Progenitor cell of endocrine pancreas (in vitro differentiated cells): ENCODE data around the gene ANXA8L1. TPM values are rescaled to one million over a fixed set of nuclear protein-coding genes. Genes with fewer than 3 reads are reported as not detected.
"Not testable (repeated sequence)": the region's sequence is repeated elsewhere in the genome, so short reads cannot be mapped to it uniquely, and the experiment has no call there.

Source experiments
- DNase-seq: peaks from one replicate; pipeline ENCODE4 v3.0.0; 2021; ENCODE audit warnings: low spot score; ENCODE audit not compliant: unreplicated experiment
- H3K27ac Mint-ChIP-seq: 2 replicates; pipeline ENCODE4 v1.8.0; 2021; ENCODE audit warnings: mild to moderate bottlenecking, moderate library complexity, mixed read lengths
- H3K27me3 Mint-ChIP-seq: 2 replicates; pipeline ENCODE4 v1.8.0; 2021; ENCODE audit warnings: mixed read lengths
- H3K36me3 Mint-ChIP-seq: 2 replicates; pipeline ENCODE4 v1.8.0; 2022; ENCODE audit warnings: mixed read lengths; ENCODE audit not compliant: insufficient read depth
- H3K4me1 Mint-ChIP-seq: 2 replicates; pipeline ENCODE4 v1.8.0; 2021; ENCODE audit warnings: low read depth, mixed read lengths
- H3K4me3 Mint-ChIP-seq: 2 replicates; pipeline ENCODE4 v1.8.0; 2021; ENCODE audit warnings: low read depth, mild to moderate bottlenecking, moderate library complexity, mixed read lengths
- H3K9me3 Mint-ChIP-seq: 2 replicates; pipeline ENCODE4 v1.8.0; 2021; ENCODE audit warnings: low read depth, mixed read lengths
- long read RNA-seq: library from polyadenylated mRNA; unstranded; transcript quantifications from one replicate; pipeline ENCODE4 v2.0.0, GENCODE V29; 2020
- total RNA-seq: library from RNA; stranded (reverse); gene quantifications from 2 replicates; pipeline ENCODE4 v1.2.1, GENCODE V29; 2021
- TF ChIP-seq, protein P1 (sequence below): fragments of 200-600 bp; sonication (generic); IDR thresholded peaks from one replicate; pipeline ENCODE4 v1.5.0; 2021; ENCODE audit warnings: antibody characterized with exemption, mild to moderate bottlenecking; ENCODE audit not compliant: unreplicated experiment

The ANXA8L1 gene, protein sequence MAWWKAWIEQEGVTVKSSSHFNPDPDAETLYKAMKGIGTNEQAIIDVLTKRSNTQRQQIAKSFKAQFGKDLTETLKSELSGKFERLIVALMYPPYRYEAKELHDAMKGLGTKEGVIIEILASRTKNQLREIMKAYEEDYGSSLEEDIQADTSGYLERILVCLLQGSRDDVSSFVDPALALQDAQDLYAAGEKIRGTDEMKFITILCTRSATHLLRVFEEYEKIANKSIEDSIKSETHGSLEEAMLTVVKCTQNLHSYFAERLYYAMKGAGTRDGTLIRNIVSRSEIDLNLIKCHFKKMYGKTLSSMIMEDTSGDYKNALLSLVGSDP
- total RNA-seq: not detected in 2 replicates
- long read RNA-seq: 0 reads

DNA sequence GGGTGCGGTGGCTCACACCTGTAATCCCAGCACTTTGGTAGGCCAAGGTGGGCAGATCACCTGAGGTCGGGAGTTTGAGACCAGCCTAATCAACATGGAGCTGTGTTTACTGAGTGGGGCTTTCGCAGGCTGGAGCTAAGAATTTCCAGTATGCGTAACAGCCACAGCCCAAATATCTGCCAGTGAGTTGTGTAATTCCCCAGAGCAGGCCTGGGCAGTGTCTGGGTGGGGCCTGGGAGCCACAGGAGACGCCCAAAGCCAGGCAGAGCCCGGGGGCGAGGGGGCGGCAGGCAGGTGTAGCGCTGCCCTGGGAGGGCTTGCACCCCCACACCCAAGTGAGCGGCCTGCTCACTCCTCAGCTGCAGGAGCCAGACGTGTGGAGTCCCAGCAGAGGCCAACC lies at the start of gene ANXA8L1:
TSS of gene ANXA8L1 (plus strand) at position 371 of the 400 bp plus-strand sequence. CDS start 76 bp downstream, outside the sequence.
- not testable (repeated sequence) for H3K27me3 Mint-ChIP-seq, DNase-seq, H3K4me3 Mint-ChIP-seq, H3K9me3 Mint-ChIP-seq, H3K36me3 Mint-ChIP-seq, H3K4me1 Mint-ChIP-seq, H3K27ac Mint-ChIP-seq

DNA sequence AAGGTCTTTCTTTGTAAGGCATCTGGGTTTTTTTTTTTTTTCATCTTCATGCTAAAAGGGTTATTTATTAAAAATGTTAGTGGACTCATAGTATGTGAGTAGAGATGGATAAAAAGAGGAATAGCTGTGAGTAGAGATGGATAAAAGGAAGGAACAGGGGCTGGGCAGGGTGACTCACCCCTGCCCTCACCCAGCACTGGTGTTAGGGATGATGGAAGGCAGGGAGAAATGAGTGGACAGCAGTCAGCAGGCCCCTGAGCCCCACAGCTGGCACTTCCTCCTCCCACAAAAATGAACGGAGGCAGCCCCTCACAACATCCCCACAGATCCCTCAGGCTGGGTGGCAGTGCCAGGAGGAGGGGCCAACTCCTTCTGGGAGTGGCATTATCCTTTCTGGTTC lies 49.5 kb upstream of the ANXA8L1 start:
- H3K4me1 Mint-ChIP-seq: no peaks in the 10 kb centered on the region
- no peaks in the 10 kb centered on the region for H3K9me3 Mint-ChIP-seq
- no peaks in the 10 kb centered on the region for H3K36me3 Mint-ChIP-seq
- H3K27ac Mint-ChIP-seq: no peak overlapping the region
- no peak overlapping the region for H3K4me3 Mint-ChIP-seq
- peaks cover 30% of the 10 kb centered on the region for H3K27me3 Mint-ChIP-seq
- TF ChIP-seq, protein P1, sequence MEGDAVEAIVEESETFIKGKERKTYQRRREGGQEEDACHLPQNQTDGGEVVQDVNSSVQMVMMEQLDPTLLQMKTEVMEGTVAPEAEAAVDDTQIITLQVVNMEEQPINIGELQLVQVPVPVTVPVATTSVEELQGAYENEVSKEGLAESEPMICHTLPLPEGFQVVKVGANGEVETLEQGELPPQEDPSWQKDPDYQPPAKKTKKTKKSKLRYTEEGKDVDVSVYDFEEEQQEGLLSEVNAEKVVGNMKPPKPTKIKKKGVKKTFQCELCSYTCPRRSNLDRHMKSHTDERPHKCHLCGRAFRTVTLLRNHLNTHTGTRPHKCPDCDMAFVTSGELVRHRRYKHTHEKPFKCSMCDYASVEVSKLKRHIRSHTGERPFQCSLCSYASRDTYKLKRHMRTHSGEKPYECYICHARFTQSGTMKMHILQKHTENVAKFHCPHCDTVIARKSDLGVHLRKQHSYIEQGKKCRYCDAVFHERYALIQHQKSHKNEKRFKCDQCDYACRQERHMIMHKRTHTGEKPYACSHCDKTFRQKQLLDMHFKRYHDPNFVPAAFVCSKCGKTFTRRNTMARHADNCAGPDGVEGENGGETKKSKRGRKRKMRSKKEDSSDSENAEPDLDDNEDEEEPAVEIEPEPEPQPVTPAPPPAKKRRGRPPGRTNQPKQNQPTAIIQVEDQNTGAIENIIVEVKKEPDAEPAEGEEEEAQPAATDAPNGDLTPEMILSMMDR: no peak
- no peak for DNase-seq

DNA sequence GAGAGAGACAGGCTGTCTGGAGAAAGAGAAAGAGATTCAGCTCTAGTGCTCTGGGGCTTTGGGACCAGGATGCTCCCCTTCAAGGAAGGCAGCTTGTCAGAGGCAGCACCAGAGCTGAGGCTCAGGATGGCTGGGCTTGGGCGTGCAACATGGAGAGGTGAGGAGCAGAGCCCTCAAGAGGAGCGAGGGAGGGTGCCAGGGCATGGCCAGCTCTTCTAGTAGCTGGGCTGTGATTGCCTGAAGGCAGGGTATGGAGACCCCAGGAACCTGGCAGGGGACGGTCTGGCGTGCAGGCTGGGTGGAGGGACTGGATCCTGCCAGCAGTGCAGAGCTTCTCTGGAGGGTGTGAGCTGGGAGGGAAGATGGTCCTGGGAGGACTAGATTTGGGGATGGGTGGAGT lies 48.6 kb upstream of the ANXA8L1 start:
- H3K4me3 Mint-ChIP-seq: no peak overlapping the region
- TF ChIP-seq, protein P1: no peak
- H3K4me1 Mint-ChIP-seq: peaks cover 1% of the 10 kb centered on the region
- no peaks in the 10 kb centered on the region for H3K9me3 Mint-ChIP-seq
- no peak for DNase-seq
- no peak overlapping the region for H3K27ac Mint-ChIP-seq
- peaks cover 37% of the 10 kb centered on the region for H3K27me3 Mint-ChIP-seq
- H3K36me3 Mint-ChIP-seq: no peaks in the 10 kb centered on the region

DNA sequence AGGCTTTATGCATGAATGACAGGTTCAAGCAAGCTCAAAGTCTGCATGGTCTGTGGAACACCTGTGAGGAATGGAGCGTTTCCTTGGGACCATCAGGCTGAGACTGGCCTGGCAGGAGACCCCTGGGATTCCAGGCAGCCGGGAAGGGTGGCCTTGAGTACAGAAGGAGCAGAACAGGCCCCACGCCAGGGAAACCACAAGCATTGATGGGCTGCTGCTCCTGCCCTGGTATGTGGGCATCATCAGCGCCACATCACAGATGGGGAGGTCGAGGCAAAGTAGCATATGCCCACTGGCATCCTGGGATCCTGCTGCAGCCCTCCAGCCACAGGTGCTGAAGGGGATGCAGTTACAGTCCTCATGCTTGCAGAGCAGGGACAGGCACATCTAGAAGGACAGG lies 47.9 kb upstream of the ANXA8L1 start:
- Mint-ChIP-seq H3K9me3 (no peaks in the 10 kb centered on the region), H3K36me3 (no peaks in the 10 kb centered on the region), H3K4me1 (peaks cover 1% of the 10 kb centered on the region), H3K4me3 (no peak overlapping the region), H3K27ac (no peak overlapping the region), H3K27me3 (peaks cover 40% of the 10 kb centered on the region)
- no peak for DNase-seq
- TF ChIP-seq, protein P1: no peak

DNA sequence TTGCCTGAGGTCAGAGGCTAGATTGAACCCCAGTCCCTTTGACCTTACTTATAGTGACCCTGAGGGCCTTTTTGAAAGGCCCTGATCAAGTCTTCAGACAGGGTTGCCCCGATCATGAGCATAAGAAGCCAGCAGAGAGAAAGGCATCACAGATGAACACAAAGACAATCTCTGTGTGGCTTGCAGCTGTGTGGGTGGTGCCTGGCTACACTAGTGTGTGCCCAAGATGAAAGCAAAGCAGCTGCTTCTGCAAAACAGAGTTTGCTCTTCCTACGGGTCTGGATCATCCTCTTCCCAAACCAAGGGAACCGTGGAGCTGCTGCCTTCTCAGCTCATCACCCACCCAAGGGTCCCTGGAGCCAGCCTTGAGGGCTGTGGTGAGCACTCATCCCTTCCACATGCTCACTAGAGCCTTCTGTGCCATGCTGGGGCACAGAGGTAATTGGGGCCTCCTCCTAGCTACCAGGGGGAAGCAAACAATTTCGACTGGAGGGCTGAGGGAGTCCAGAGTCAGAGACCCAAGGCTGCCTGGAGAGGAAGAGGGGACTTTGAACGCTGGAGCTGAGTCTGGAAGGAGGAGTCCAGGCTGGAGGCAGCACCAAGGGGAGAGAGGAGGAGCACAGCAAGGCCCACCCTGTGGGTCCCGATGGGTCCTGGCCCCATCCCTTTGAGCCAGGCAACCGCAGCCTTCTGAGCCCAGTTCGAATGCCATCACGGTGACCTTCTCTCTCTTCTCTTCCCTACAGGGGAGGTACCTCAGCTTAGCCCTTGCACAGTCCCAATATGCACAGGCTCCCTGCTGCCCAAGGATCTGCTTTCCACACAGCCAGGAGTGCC lies 46.5 kb upstream of the ANXA8L1 start:
- H3K27ac Mint-ChIP-seq: no peak overlapping the region
- H3K9me3 Mint-ChIP-seq: no peaks in the 10 kb centered on the region
- peaks cover 1% of the 10 kb centered on the region for H3K4me1 Mint-ChIP-seq
- no peak overlapping the region for H3K4me3 Mint-ChIP-seq
- H3K27me3 Mint-ChIP-seq: peaks cover 40% of the 10 kb centered on the region
- no peak for DNase-seq
- TF ChIP-seq, protein P1: no peak
- no peaks in the 10 kb centered on the region for H3K36me3 Mint-ChIP-seq
